Effector memory CD8-positive, alpha-beta T cell (primary cell): ENCODE data around the gene MBNL2.

Source experiments
- ATAC-seq: fragments of 150-1000 bp; cut with Tn5 transposase; replicated peaks from 2 replicates; pipeline ENCODE4 v1.10.0; 2021; ENCODE audit warnings: mild to moderate bottlenecking, moderate library complexity
- DNase-seq, 3 experiments: peaks; one replicate each; pipeline ENCODE4 v3.0.0; 2021
- H3K27ac Mint-ChIP-seq, 2 donors: one replicate each; pipeline ENCODE4 v1.8.0; 2022; ENCODE audit warnings: mild to moderate bottlenecking in 2 of 2, mixed read lengths in 2 of 2, moderate library complexity in 2 of 2
- H3K27me3 Mint-ChIP-seq, 2 donors: one replicate each; pipeline ENCODE4 v1.8.0; 2022; ENCODE audit warnings: mixed read lengths in 2 of 2
- H3K36me3 Mint-ChIP-seq: one replicate; pipeline ENCODE4 v1.8.0; 2022; ENCODE audit warnings: mild to moderate bottlenecking, moderate library complexity, mixed read lengths; ENCODE audit not compliant: insufficient read depth
- H3K4me1 Mint-ChIP-seq, 2 donors: one replicate each; pipeline ENCODE4 v1.8.0; 2022; ENCODE audit warnings: low read depth in 2 of 2, mixed read lengths in 2 of 2
- H3K4me3 Mint-ChIP-seq, 2 donors: one replicate each; pipeline ENCODE4 v1.8.0; 2022; ENCODE audit warnings: mild to moderate bottlenecking in 2 of 2, mixed read lengths in 2 of 2, moderate library complexity in 2 of 2
- H3K9me3 Mint-ChIP-seq, 2 donors: one replicate each; pipeline ENCODE4 v1.8.0; 2022; ENCODE audit warnings: mixed read lengths in 2 of 2

Gene MBNL2

DNA sequence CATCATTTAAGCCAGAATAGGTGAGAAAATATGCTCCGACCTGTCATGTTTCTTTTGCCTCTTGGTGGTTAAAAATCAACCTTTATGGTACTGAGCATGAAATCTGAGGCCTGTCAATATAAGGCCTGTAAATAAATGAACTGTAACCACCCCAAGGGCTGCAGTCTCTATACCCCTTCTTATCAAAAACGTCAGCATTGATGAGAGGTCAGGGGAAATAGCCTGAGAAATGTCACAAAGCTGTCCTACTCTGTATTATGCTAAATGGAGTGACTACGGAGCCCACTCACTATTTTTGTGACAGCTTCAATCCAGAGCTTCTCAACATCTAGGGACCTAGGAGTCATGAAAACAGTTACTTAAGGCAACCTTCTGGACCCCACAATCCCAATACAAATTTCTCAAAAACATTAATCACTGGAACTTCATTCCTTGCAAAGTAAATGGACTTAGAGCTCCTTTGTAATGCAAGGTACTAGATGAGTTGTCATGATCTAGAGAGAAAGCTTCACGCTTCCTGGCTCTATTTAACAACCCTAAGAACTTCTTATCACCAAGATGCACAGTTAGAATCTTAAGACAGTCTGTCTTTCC, 209.1 kb downstream of the MBNL2 start:
- H3K27me3 Mint-ChIP-seq = peaks cover 0 to 2% of the 10 kb centered on the region in 2 donors
- peaks cover 15% of the 10 kb centered on the region for H3K36me3 Mint-ChIP-seq
- H3K4me1 Mint-ChIP-seq = peaks cover 6 to 31% of the 10 kb centered on the region in 2 donors
- H3K27ac Mint-ChIP-seq = no peak overlapping the region
- ATAC-seq (no peak), DNase-seq (no peak)
- no peaks in the 10 kb centered on the region for H3K9me3 Mint-ChIP-seq
- H3K4me3 Mint-ChIP-seq = peak overlapping the region in 1 of 2 donors; percentile 99

DNA sequence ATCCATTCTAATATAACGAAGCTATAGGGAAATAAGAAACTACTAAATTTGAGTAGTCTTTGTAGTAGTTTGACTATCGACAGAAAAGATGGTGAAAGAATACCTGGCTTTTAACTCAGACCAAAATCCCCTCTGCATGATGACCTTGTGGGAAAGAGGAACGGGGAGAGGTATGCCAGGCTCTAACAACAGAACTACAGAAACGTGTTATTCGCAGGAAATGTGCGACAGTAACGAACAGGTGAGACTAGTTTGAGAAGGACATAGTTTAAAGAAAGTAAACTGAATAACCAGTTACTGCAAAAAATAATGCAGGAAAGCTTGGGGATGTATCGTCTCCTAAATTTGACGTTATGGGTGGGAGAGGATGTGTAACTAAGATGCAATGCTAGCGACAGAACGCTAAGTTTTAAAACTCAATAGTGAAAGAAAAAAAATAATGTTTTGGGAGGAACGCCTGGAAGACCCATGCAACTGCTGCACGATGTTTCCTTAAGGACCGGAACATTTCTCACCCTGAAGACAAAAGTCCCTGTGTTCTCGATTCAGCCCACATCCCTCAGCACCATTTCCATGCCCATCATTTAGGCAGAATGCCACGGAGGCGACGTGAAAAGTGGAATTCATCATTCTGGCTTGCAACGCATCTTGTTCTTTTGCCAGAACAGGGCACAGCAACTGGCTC, 210.2 kb downstream of the MBNL2 start:
- ATAC-seq (no peak), DNase-seq (no peak)
- H3K9me3 Mint-ChIP-seq = no peaks in the 10 kb centered on the region
- peak overlapping the region; percentile 95 to 100 for H3K27ac Mint-ChIP-seq
- peaks cover 15% of the 10 kb centered on the region for H3K36me3 Mint-ChIP-seq
- H3K4me1 Mint-ChIP-seq = peaks cover 7 to 37% of the 10 kb centered on the region in 2 donors
- H3K4me3 Mint-ChIP-seq = peak overlapping the region; percentile 81 to 99
- no peaks in the 10 kb centered on the region for H3K27me3 Mint-ChIP-seq

DNA sequence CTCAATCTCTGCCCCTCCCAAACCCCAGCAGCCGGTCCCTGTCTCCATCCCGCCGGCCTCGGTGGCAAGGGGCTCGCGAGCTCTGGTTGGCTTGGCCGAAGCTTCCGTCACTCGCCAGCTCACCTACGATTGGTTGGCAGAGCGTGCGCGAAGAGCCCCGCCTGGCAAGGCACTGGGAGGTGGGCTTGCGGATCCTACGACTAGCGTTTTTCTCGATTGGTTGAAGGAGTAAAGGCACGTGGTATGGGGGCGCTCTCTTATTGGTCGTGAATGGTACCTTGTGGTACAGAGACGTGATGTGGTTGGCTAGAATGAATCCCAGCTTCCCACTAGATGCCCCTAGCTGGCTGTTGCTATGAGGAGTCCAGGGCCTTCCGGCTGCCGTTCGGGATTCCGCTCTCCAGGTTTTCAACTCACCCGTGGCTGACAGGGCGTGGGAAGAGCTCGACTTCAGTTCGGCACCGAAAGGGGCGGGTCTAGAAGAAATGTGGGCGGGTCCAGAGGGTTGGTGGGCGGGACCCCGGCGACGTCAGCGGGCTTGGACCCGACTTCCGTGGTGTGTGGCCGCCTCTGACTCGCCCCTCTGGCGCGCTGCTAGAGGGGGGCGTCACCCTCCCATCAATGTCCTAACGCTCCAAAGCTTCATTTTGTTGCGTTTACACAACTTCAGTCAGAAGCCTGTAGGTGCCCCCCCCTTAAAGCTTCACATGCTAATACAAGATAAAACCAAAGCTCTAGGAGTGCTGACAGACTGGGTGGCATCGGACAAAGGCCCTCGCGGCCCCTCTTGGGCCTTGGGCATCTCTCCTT, 211.0 kb downstream of the MBNL2 start:
- Mint-ChIP-seq H3K4me1 (peaks cover 7 to 37% of the 10 kb centered on the region in 2 donors), H3K27me3 (no peaks in the 10 kb centered on the region), H3K4me3 (peak overlapping the region; percentile 81 to 99), H3K9me3 (no peaks in the 10 kb centered on the region), H3K36me3 (peaks cover 15% of the 10 kb centered on the region), H3K27ac (peak overlapping the region; percentile 95 to 100)
- DNase-seq = peak; percentile 99 to 100 (median 100)
- ATAC-seq = peak; percentile 74

DNA sequence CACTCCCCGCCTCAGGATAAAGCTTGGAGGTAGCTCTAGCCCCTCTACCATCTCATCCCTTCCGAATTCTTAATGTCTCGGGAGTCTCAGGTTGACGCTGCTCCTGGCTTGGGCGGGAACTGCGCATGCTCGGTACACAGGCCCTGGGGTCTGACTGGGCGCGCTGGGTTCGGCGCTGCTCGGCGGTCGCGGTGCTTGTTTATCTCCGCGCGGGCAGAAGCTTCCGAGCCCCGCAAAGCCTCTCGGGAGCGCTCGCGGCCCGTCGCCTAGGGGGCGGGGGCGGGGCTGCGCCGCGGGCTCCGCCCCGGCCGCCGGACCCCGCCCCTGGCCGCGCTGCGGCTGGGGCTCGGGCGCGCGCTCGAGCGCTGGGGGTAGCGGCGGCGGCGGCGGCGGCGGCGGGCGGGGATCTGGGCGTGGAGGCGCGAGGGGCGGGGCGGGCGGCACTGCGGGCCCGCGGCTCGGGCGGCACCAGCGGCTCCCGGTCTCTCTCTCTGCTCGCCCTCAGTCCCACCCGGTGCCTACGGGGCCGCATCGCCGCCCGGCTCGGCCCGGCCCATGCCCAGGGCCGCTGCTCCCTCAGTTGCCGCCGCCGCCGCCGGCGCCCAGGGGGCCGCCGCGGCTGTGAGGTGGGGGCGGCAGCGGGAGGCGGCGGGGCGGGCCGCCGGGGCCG, 211.7 kb downstream of the MBNL2 start, which contains the start of gene RAP2A:
Gene RAP2A, plus strand, starts transcription at position 443 of the 670 bp plus-strand sequence. CDS start 302 bp downstream, outside the sequence.
- peaks cover 15% of the 10 kb centered on the region for H3K36me3 Mint-ChIP-seq
- peak within 1 kb of the TSS; percentile 95 to 100 for H3K27ac Mint-ChIP-seq
- peaks cover 7 to 37% of the 10 kb centered on the region in 2 donors for H3K4me1 Mint-ChIP-seq
- DNase-seq (peak; percentile 82 to 86 (median 83)), ATAC-seq (peak; percentile 62)
- peak within 1 kb of the TSS; percentile 81 to 99 for H3K4me3 Mint-ChIP-seq
- H3K27me3 Mint-ChIP-seq = no peaks in the 10 kb centered on the region
- no peaks in the 10 kb centered on the region for H3K9me3 Mint-ChIP-seq

DNA sequence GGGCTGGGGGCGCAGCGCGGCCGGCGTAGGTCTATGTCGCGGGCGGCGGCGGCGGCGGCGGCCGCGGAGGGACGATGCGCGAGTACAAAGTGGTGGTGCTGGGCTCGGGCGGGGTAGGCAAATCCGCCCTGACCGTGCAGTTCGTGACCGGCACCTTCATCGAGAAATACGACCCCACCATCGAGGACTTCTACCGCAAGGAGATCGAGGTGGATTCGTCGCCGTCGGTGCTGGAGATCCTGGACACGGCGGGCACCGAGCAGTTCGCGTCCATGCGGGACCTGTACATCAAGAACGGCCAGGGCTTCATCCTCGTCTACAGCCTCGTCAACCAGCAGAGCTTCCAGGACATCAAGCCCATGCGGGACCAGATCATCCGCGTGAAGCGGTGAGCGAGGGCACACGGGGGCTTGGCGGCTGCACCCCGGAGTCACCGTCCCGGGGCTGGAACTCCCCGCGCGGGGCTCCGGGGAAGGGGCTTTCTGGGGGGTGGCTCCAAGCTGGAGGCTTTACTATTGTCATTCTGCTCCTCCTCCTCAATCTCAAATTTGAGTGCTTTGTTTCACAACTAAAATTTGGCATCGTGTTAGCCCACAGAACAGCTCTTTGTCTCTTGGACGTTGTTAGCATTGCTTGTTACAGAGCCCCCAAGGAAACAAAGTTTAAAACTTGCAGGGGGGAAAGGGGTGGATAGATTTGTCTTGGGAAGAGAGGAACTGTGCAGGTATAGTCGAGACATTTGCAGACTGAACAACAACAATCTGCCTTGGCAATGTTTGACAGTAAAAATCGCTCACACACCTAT, 212.5 kb downstream of the MBNL2 start:
- H3K4me1 Mint-ChIP-seq = peaks cover 7 to 37% of the 10 kb centered on the region in 2 donors
- peak; percentile 31 to 34 (median 32) for DNase-seq
- peak overlapping the region; percentile 80 to 93 for H3K4me3 Mint-ChIP-seq
- no peaks in the 10 kb centered on the region for H3K9me3 Mint-ChIP-seq
- peak overlapping the region; percentile 38 to 91 for H3K27ac Mint-ChIP-seq
- H3K36me3 Mint-ChIP-seq = peaks cover 15% of the 10 kb centered on the region
- H3K27me3 Mint-ChIP-seq = no peaks in the 10 kb centered on the region
- ATAC-seq = no peak

DNA sequence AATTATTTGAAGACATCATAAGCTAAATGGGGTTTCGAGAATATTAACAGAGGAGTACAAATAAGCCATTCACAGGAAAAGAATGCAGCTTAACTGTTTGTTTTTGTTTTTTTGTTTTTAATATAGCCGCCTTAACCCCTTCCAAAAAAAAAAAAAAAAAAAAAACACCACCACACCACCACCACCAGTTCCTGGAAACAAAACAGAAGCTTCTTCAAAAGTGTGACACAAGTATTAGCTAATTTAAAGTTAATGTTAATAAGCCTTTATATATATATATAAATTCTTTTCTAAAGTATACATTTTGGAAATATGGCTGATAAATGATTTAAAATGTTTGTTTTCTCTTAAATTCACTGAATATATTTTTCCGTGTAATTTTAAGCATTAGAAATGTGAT, 213.2 kb downstream of the MBNL2 start:
- peaks cover 7 to 37% of the 10 kb centered on the region in 2 donors for H3K4me1 Mint-ChIP-seq
- peaks cover 15% of the 10 kb centered on the region for H3K36me3 Mint-ChIP-seq
- H3K27ac Mint-ChIP-seq = peak overlapping the region; percentile 38 to 91
- ATAC-seq = no peak
- H3K9me3 Mint-ChIP-seq = no peaks in the 10 kb centered on the region
- no peaks in the 10 kb centered on the region for H3K27me3 Mint-ChIP-seq
- no peak for DNase-seq
- peak overlapping the region; percentile 80 to 93 for H3K4me3 Mint-ChIP-seq

DNA sequence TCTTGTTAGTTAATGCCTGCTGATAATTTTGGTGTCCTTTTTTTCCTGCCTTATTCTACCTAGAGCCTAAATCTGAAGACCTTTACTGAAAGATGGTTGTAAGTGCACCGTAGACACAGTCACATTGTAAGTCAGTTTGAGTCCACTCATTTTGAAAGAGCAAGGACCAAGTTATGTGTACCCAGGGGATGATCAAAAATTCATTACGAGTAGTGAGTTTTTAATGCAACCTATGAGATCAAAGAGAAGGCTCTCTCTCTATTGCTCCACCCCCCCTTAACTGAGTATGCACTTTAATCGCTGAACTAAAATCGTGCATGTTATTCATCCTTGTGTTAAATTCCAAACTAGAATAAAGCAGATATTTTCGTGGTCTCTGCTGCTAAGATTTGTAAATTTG, 213.7 kb downstream of the MBNL2 start:
- Mint-ChIP-seq H3K27ac (peak overlapping the region in 1 of 2 donors; percentile 66), H3K4me3 (peak overlapping the region; percentile 80 to 93), H3K27me3 (no peaks in the 10 kb centered on the region), H3K4me1 (peaks cover 7 to 37% of the 10 kb centered on the region in 2 donors), H3K9me3 (no peaks in the 10 kb centered on the region), H3K36me3 (peaks cover 15% of the 10 kb centered on the region)
- ATAC-seq = no peak
- DNase-seq = no peak

DNA sequence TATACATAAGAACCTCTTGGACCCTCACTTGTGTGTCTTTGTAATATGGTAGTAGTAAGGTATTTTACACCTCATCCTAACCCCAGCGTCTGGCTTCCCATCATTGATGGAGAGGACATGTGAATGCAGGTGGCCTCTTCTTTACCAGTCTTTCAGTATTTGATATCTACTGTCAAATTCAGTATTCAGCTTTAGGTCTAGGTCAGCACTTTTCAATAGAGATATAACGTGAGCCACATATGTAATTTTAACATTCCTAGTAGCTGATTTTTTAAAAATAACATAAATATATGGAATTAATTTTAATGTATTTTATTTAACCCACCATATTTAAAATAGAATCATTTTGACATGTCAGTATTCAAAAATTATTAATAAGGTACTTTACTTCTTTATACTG, 214.7 kb downstream of the MBNL2 start:
- ATAC-seq (no peak), DNase-seq (no peak)
- no peaks in the 10 kb centered on the region for H3K27me3 Mint-ChIP-seq
- peaks cover 15% of the 10 kb centered on the region for H3K36me3 Mint-ChIP-seq
- no peak overlapping the region for H3K27ac Mint-ChIP-seq
- peaks cover 9 to 33% of the 10 kb centered on the region in 2 donors for H3K4me1 Mint-ChIP-seq
- H3K4me3 Mint-ChIP-seq = peak overlapping the region in 1 of 2 donors; percentile 93
- no peaks in the 10 kb centered on the region for H3K9me3 Mint-ChIP-seq

DNA sequence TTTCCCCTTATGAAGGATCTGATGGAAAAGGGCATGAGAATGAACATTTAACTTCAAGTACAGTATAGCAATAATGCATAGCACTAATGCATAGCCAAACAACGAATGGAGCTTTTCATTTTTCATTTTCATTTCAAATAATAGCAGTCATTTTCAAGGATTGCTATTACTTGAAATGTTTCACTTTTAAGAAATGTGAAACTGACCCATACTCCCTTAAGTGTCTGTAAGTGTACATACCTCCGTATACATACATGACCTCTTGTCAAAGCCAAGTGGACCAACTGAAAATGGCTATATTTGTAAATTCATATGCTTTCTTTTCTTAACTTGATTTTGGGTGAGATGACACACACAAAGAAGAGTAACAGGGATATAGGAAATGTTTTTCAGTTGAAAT, 215.6 kb downstream of the MBNL2 start:
- Mint-ChIP-seq H3K27ac (no peak overlapping the region), H3K27me3 (no peaks in the 10 kb centered on the region), H3K4me1 (peaks cover 9 to 25% of the 10 kb centered on the region in 2 donors), H3K36me3 (peaks cover 11% of the 10 kb centered on the region), H3K9me3 (no peaks in the 10 kb centered on the region), H3K4me3 (peak overlapping the region in 1 of 2 donors; percentile 2)
- ATAC-seq (no peak), DNase-seq (no peak)

DNA sequence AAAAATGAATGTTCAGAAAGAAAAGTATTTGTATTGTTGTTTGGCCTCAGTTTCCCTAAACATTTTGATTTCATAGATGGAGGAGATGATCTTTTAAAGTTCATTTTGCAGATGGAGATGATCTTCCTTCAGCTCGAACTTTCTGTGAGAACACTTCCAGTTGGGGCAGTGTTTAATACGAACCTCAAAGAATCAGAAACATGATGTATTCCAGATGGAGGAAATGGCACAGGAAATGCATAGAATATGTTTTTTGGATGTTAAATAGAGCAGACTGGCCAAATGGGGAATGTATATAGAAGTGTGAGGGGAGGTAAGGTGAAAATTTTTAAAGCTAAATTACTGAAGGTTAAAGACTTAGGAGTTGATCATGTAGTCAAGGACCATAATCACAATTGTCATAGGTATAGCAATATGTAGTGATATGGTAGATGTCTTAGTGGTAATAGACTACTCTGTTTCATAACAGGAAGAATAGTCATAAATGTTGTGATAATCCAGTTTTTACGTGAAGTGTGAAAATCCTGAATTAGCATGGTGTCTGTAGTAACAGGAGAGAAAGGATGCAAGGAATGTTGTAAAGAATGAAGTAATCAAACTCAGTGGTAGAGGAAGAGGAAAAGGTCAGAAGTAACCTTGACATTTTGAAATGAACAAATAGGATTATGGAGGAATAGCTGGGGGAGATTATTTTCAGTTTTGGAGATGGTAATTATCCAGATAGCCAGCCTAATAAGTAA, 216.9 kb downstream of the MBNL2 start:
- ATAC-seq (no peak), DNase-seq (no peak)
- Mint-ChIP-seq H3K4me3 (no peak overlapping the region), H3K4me1 (peaks cover 9 to 23% of the 10 kb centered on the region in 2 donors), H3K36me3 (no peaks in the 10 kb centered on the region), H3K9me3 (no peaks in the 10 kb centered on the region), H3K27me3 (no peaks in the 10 kb centered on the region), H3K27ac (no peak overlapping the region)

DNA sequence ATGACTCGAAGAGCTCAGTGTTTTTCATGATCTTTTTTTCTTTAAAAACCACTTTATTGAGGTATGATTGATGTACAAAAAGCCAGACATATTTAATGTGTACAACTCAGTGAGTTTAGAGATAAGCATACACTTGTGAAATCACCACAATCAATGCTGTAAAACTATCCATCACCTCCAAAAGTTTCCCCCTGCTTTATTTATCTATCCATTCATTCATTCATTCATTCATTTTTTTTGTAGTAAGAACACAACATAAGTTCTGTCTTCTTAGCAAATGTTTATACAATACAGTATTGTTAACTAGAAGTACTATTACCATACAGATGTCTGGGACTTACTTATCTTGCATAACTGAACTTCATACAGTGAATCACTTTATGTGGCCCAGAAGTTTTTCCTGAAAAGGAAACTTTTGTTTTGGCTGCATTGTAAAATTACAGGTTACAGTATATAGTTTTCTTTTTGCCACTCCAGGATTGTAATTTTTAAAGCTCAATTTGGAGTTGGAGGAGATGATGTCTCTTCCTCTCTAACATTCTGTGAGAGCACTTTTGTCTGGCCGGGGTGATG, 218.6 kb downstream of the MBNL2 start:
- DNase-seq (no peak), ATAC-seq (no peak)
- Mint-ChIP-seq H3K27ac (no peak overlapping the region), H3K9me3 (no peaks in the 10 kb centered on the region), H3K36me3 (peaks cover 4% of the 10 kb centered on the region), H3K27me3 (no peaks in the 10 kb centered on the region), H3K4me1 (peaks cover 11 to 21% of the 10 kb centered on the region in 2 donors), H3K4me3 (no peak overlapping the region)

DNA sequence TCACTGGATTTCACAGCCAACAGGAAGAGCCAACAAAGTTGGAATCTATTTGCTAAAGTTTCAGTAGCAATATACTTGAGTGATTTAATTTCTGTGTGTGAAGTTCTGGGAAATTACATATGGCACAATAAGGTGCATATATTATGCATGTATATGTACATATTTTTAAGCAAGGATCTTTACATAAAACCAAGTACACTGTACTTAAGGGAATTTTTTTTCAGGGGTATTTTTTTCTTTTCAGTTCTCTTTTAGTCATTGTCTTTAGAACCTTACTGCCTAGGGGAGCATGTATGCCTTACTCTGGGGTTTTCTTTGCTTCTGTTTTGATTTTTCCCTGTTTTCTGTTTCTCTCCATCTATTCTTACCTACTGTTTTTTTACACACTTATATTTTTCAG, 219.2 kb downstream of the MBNL2 start:
- H3K4me3 Mint-ChIP-seq = no peak overlapping the region
- no peak for ATAC-seq
- no peaks in the 10 kb centered on the region for H3K27me3 Mint-ChIP-seq
- H3K9me3 Mint-ChIP-seq = no peaks in the 10 kb centered on the region
- no peak overlapping the region for H3K27ac Mint-ChIP-seq
- peaks cover 9 to 18% of the 10 kb centered on the region in 2 donors for H3K4me1 Mint-ChIP-seq
- H3K36me3 Mint-ChIP-seq = peaks cover 5% of the 10 kb centered on the region
- no peak for DNase-seq
